Activated T-cell treated with anti-CD3 and anti-CD28 coated beads, Interleukin-2, amount 50 U/mL, for 72 hours (primary cell): ENCODE measurements around the gene CSRP3. TPM values are rescaled to one million over a fixed set of nuclear protein-coding genes. Genes with fewer than 3 reads are reported as not detected.

Experiments used
- ATAC-seq, 2 donors: fragments of 150-1000 bp; cut with Tn5 transposase; replicated peaks in 1 of 2; 2 replicates each; pipeline ENCODE4 v1.10.0; 2021; ENCODE audit warnings: moderate library complexity in 2 of 2, mild to moderate bottlenecking in 1 of 2
- DNase-seq, 2 donors: peaks; one replicate each; pipeline ENCODE4 v3.0.0; 2021 to 2022; ENCODE audit warnings: mixed read lengths in 1 of 2
- H3K27ac Mint-ChIP-seq: one replicate; pipeline ENCODE4 v1.8.0; 2022; ENCODE audit warnings: mild to moderate bottlenecking, moderate library complexity, mixed read lengths
- H3K27me3 Mint-ChIP-seq: one replicate; pipeline ENCODE4 v1.8.0; 2022; ENCODE audit warnings: low read depth, mixed read lengths
- H3K36me3 Mint-ChIP-seq, 2 donors: one replicate each; pipeline ENCODE4 v1.8.0; 2022; ENCODE audit warnings: mixed read lengths in 2 of 2, mild to moderate bottlenecking in 1 of 2; ENCODE audit not compliant: insufficient read depth in 2 of 2
- H3K4me1 Mint-ChIP-seq: one replicate; pipeline ENCODE4 v1.8.0; 2022; ENCODE audit warnings: low read depth, mixed read lengths
- H3K4me3 Mint-ChIP-seq, 2 donors: one replicate each; pipeline ENCODE4 v1.8.0; 2022; ENCODE audit warnings: mild to moderate bottlenecking in 2 of 2, mixed read lengths in 2 of 2, moderate library complexity in 2 of 2
- H3K9me3 Mint-ChIP-seq, 2 donors: one replicate each; pipeline ENCODE4 v1.8.0; 2022; ENCODE audit warnings: mixed read lengths in 2 of 2
- total RNA-seq, 2 donors: library from RNA; stranded (reverse); gene quantifications; one replicate each; pipeline ENCODE4 v1.2.3, GENCODE V29; 2022

CSRP3 gene
- not detected for total RNA-seq

DNA sequence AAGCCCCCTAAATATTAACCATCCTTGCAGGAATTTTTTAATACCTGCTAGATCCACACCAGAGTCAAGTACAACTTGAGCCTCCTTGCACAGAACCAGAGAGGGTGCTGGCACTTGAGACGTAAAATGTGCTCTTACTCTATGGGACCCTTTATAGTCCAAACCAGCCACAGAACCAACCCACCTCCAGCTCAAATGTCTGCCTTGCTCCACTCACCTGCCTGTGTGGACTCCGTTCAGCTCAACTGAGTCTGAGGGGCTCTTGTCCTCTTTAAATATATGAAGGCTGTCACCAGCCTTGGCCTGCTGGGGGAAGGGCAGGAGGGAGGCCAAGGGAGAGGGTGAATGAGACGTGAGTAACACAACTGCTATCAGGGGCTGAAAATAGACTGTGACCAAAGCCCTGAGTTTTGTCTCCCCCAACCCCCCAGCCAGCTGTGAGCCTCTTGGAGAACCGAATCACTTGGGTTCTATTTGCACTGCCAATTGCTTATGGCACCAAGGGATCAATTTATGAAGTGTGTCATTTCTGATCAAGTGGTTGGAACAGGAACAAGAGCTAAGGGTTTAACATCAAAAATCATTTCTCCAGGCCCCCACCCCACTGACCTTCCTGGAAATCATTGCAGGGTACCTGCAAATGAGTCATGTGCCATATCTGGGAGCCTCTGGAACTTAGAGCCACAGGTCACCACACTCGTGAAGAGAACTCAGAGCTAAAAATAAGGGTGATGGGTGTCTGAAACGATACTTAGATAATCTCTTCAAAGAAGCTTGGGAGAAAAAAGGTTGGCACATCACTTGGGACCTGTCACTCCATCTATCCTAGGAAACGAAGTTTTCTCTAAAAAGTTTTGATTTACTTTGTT, at the start of gene CSRP3:
TSS of gene CSRP3 (minus strand) at position 247 of the 869 bp plus-strand sequence. CDS start 9,535 bp downstream, outside the sequence.
- Mint-ChIP-seq H3K27ac (no peak within 1 kb of the TSS), H3K36me3 (no peaks in the 10 kb centered on the region), H3K27me3 (peaks cover under 1% of the 10 kb centered on the region), H3K4me3 (no peak within 1 kb of the TSS), H3K9me3 (no peaks in the 10 kb centered on the region), H3K4me1 (peaks cover 4% of the 10 kb centered on the region)
- DNase-seq = no peak
- no peak for ATAC-seq

- no peak for DNase-seq
- no peak overlapping the region for H3K27ac Mint-ChIP-seq
- no peaks in the 10 kb centered on the region for H3K4me1 Mint-ChIP-seq
- no peak overlapping the region for H3K4me3 Mint-ChIP-seq
- peaks cover 1 to 3% of the 10 kb centered on the region in 2 donors for H3K36me3 Mint-ChIP-seq
- ATAC-seq = no peak
- peaks cover 0 to 3% of the 10 kb centered on the region in 2 donors for H3K9me3 Mint-ChIP-seq
- H3K27me3 Mint-ChIP-seq = peaks cover 40% of the 10 kb centered on the region
These were observed 49.8 kb upstream of the CSRP3 start for GRCh38 chr11:19251577-19251976.

DNA sequence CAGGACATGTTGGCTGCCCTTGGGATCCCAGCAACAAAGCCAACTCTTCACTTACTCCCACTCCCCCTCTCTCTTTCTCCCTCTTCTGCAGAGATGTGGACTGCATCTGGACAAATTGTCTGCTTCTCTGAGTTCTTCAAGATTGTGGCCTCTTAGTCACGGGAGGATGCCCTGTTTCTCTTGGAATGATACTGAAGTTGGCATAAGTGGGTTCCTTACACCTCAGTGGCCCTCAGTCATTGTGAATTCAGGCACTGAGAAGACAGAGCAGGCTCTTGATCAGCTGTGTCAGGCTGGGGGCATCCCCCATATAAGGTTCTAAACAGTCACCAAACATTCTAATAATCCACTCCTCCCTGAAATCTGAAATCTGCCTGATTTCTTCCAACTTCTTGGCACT, 45.0 kb upstream of the CSRP3 start:
- Mint-ChIP-seq H3K9me3 (peaks cover 0 to 3% of the 10 kb centered on the region in 2 donors), H3K27ac (no peak overlapping the region), H3K36me3 (peaks cover 1 to 4% of the 10 kb centered on the region in 2 donors), H3K4me1 (peaks cover 10% of the 10 kb centered on the region), H3K27me3 (peaks cover 64% of the 10 kb centered on the region), H3K4me3 (no peak overlapping the region)
- ATAC-seq (no peak), DNase-seq (no peak)

DNA sequence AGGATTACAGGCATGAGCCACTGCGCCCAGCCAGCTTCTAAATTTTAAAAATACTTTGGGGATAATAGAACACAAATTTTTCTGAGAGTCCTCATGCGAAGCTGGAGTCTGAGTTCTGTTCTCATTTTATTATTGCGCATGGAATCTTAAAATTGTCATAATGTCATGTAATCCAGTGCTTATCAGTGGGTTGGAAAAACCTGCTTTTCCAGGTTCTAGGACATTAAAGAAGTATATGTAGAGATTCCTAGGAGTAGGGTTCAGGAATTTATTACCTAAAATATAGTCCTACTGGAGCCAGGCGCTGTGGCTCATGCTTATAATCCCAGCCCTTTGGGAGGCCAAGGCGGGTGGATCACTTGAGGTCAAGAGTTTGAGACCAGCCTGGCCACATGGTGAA, 43.6 kb upstream of the CSRP3 start:
- H3K9me3 Mint-ChIP-seq = peaks cover 0 to 3% of the 10 kb centered on the region in 2 donors
- H3K36me3 Mint-ChIP-seq = peaks cover 3 to 4% of the 10 kb centered on the region in 2 donors
- DNase-seq = no peak
- H3K27me3 Mint-ChIP-seq = peaks cover 63% of the 10 kb centered on the region
- peaks cover 10% of the 10 kb centered on the region for H3K4me1 Mint-ChIP-seq
- H3K27ac Mint-ChIP-seq = no peak overlapping the region
- no peak overlapping the region for H3K4me3 Mint-ChIP-seq
- ATAC-seq = no peak

DNA sequence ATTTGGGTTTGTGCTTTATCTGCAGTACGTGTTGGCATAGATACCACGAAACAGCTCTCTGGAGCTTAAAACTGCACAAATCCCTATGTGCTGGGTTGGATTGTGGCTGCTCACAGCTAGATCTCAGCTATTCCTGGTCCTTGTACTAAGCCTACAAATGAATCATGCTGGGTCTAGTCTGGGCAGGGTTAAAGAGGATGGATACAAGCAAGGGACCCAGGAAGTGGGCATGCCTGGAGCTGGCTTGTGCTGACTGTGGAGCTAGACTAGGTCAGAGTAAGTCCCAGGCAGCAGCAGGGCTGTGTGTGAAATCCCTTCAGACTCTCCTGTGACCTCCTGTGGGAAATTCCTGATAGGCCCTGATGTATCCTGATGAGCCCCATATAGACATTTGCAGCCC, 42.8 kb upstream of the CSRP3 start:
- Mint-ChIP-seq H3K9me3 (peaks cover 0 to 3% of the 10 kb centered on the region in 2 donors), H3K4me3 (no peak overlapping the region)
- no peak for ATAC-seq

GRCh38 chr11:19244084-19244483, 42.3 kb upstream of the CSRP3 start:
- ATAC-seq (no peak), DNase-seq (no peak)
- Mint-ChIP-seq H3K27ac (no peak overlapping the region), H3K36me3 (peaks cover 2 to 4% of the 10 kb centered on the region in 2 donors), H3K27me3 (peaks cover 53% of the 10 kb centered on the region), H3K4me1 (peaks cover 14% of the 10 kb centered on the region), H3K4me3 (no peak overlapping the region), H3K9me3 (peaks cover 0 to 2% of the 10 kb centered on the region in 2 donors)

More for the DNA sequence above, 42.8 kb upstream of the CSRP3 start:
- Mint-ChIP-seq H3K36me3 (peaks cover 3 to 4% of the 10 kb centered on the region in 2 donors), H3K4me1 (peaks cover 10% of the 10 kb centered on the region), H3K27me3 (peaks cover 56% of the 10 kb centered on the region), H3K27ac (no peak overlapping the region)
- no peak for DNase-seq

DNA sequence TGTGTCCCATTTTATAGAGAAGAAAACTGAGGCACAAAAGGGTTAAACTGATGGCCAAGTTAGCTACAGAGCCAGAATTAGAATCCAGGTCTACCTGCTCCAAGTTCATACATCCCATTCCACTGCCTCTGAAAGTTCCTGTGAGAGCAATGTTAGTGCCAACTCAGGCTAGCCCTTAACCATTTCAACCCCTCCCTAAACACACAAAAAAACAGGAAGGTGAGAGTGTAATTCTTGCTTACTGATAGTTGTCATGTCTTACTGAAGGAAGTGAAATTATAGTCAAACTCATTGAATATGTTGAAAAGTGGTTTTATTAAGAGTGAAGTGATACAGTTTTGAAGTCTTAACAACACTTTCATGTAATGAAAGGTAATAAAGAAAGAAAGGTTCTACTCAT, 41.8 kb upstream of the CSRP3 start:
- no peak for DNase-seq
- peaks cover 1 to 4% of the 10 kb centered on the region in 2 donors for H3K36me3 Mint-ChIP-seq
- no peak overlapping the region for H3K4me3 Mint-ChIP-seq
- H3K4me1 Mint-ChIP-seq = peaks cover 19% of the 10 kb centered on the region
- no peak for ATAC-seq
- H3K27me3 Mint-ChIP-seq = peaks cover 50% of the 10 kb centered on the region
- peaks cover 0 to under 1% of the 10 kb centered on the region in 2 donors for H3K9me3 Mint-ChIP-seq
- no peak overlapping the region for H3K27ac Mint-ChIP-seq

GRCh38 chr11:19243143-19243542, 41.4 kb upstream of the CSRP3 start:
- H3K27ac Mint-ChIP-seq = no peak overlapping the region
- peaks cover 45% of the 10 kb centered on the region for H3K27me3 Mint-ChIP-seq
- DNase-seq (no peak), ATAC-seq (no peak)
- H3K4me3 Mint-ChIP-seq = peak overlapping the region in 1 of 2 donors; percentile 97
- H3K36me3 Mint-ChIP-seq = peaks cover 1 to 6% of the 10 kb centered on the region in 2 donors
- peaks cover 20% of the 10 kb centered on the region for H3K4me1 Mint-ChIP-seq
- H3K9me3 Mint-ChIP-seq = no peaks in the 10 kb centered on the region

GRCh38 chr11:19242179-19242932, 40.6 kb upstream of the CSRP3 start:
- peak; percentile 4 to 11 for DNase-seq
- H3K27ac Mint-ChIP-seq = peak overlapping the region; percentile 64
- peaks cover 39% of the 10 kb centered on the region for H3K27me3 Mint-ChIP-seq
- no peaks in the 10 kb centered on the region for H3K9me3 Mint-ChIP-seq
- peaks cover 20% of the 10 kb centered on the region for H3K4me1 Mint-ChIP-seq
- H3K36me3 Mint-ChIP-seq = peaks cover 1 to 9% of the 10 kb centered on the region in 2 donors
- ATAC-seq = no peak
- H3K4me3 Mint-ChIP-seq = peak overlapping the region; percentile 86 to 97

DNA sequence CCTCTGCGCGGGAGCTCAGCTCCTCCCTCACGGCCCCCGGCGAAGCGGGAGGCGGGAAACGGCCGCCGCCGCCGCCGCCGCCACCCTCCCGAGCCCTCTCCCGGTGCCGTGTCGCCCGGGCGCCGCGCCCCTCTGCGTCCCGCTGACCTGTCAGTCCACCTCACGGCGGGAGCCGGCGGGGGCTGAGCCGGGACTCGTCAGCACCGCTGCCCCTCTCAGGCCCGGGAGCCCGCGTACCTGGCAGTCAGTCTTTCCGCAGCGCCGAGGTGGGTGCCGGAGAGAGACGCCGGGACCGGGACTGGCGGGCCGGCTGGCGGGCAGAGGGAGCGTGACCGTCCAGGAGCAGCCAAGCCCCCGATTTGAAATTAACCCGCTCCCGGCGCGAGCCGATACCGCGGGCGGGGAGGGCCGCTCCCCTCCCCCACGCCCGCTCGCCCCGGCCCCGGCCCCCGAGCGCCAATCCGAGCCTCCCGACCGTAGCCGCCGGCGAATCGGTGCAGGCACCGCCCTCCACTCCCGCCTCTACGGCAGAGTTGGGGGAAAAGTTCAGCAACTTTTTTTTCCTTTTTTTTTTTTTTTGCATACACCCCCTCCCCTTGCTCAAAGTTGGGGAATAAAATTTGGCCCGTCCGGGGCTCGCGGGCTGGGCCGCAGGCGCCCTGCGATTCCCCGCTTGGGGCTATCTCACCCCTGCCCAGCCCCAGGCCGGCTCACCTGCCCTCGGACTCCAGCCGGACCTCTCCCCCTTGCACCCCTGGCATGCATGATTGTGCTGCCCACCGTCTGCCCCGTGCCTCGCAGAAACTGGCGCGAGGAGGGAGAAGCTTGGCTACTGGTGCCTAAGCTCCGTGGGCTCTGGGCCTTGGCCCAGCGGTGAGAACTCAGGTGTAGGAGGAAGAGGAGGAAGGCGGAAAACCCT, 39.7 kb upstream of the CSRP3 start:
- peaks cover 20% of the 10 kb centered on the region for H3K4me1 Mint-ChIP-seq
- peak; percentile 68 to 72 for DNase-seq
- H3K27me3 Mint-ChIP-seq = peaks cover 30% of the 10 kb centered on the region
- peak overlapping the region; percentile 96 to 97 for H3K4me3 Mint-ChIP-seq
- H3K27ac Mint-ChIP-seq = no peak overlapping the region
- peak; percentile 64 for ATAC-seq
- peaks cover 1 to 11% of the 10 kb centered on the region in 2 donors for H3K36me3 Mint-ChIP-seq
- no peaks in the 10 kb centered on the region for H3K9me3 Mint-ChIP-seq

- H3K9me3 Mint-ChIP-seq = no peaks in the 10 kb centered on the region
- peaks cover 20% of the 10 kb centered on the region for H3K4me1 Mint-ChIP-seq
- peaks cover 29% of the 10 kb centered on the region for H3K27me3 Mint-ChIP-seq
- peak; percentile 83 to 86 for ATAC-seq
- H3K4me3 Mint-ChIP-seq = peak within 1 kb of the TSS; percentile 96 to 97
- DNase-seq = peak; percentile 93 to 94
- peaks cover 5 to 18% of the 10 kb centered on the region in 2 donors for H3K36me3 Mint-ChIP-seq
- no peak within 1 kb of the TSS for H3K27ac Mint-ChIP-seq
These were observed 38.9 kb upstream of the CSRP3 start, which contains the start of gene E2F8 for GRCh38 chr11:19240420-19241259. Gene E2F8, minus strand, starts transcription at chr11:19240945. Its CDS starts 824 bp downstream, at chr11:19240121.
